ENCODE results near the gene LRRTM3.

- TF ChIP-seq POLR2AphosphoS5 (IDR thresholded peaks at IDR 0.05; ENCODE audit: low read depth, low read length) (no peak), REST (IDR thresholded peaks at IDR 0.05; ENCODE audit: insufficient read depth in 1 of 2, low read depth in 2 of 2, low read length in 2 of 2) (no peak)
These were observed 85.6 kb downstream of the LRRTM3 start for GRCh38 chr10:67011480-67011879.
